Hematopoietic multipotent progenitor cell treated with erythropoietin and hydrocortisone succinate and interleukin-3 and kit ligand, for 15 days (in vitro differentiated cells): ENCODE results near the gene FZD7.

Experiments
- DNase-seq: peaks from one replicate; pipeline ENCODE4 v3.0.0-alpha.2; 2015; ENCODE audit warnings: low spot score

FZD7 gene

DNA sequence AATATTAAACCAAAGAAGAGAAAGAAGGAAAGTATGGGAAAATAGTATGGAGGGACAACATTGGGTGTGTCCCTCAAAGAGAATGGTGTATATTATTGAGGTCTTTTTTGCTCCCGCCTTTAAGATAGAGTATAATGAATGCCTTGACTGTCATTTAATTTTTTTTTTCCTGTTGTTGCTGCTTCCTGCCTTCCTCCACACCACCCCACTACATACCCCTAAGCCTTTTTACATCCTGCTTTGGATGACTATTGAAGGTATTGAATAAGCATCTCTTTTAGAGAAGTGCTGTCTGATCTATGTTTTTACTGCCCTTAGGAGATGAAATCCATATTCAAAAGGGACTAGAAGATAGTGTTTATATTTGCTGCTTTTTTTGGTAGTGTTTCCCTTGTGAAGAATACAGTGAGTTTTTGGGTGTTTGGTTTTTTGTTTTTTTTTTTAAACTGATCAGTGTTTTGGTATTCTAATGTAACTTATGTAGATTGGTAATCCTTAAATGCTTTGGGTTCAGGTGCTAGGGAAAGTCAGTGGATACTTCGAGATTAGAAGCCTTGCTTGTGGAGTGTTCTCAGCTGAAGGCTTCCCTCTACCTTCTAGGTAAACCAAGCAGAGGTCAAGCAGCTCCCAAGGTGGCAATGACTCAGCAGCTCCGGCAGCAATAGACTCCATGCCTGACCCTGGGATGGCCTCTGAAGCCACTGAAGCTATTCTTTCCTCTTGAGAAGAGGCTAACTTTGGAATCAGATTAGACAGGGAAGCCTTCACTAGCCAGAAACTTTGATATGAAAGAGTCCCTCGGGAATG, 5.0 kb downstream of the FZD7 start:
- no peak for DNase-seq

DNA sequence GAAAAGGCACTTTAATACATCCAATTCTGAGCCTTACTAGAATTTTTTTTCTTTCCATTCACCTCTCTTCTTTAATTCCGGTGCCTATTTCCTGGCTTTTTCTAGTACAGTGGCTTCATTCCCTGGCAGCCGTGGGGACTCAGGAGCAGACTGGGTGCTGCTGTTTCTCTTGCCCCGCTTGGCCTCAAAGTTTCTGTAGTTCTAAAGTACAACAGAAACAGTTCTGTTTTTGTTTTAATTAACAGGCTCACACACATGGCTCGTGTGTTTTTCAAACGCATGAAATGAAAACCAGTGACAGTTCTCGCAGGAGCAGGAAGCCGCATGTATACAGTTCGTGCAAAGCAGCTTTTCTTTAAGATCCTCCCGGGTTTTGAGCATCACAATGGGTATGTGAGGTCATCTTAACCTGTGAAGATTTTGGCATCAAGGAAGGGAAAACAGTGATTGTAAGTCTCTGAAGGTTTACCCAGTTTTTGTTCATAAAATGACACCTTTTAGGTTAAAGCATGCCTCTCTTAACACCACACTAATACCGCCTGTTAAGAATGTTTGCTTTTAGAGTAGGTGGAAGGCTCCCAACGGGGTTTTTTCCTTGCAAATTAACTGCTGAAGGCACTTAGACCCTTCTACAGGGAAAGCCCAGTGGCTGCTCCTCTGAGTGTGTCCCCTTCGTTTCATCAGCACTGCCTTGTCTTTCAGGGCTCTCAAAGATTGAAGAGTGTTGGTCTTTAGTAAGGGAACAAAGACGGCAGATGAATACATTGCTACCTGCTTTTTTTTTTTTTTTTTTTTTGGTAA, 5.8 kb downstream of the FZD7 start:
- DNase-seq, result no peak

DNA sequence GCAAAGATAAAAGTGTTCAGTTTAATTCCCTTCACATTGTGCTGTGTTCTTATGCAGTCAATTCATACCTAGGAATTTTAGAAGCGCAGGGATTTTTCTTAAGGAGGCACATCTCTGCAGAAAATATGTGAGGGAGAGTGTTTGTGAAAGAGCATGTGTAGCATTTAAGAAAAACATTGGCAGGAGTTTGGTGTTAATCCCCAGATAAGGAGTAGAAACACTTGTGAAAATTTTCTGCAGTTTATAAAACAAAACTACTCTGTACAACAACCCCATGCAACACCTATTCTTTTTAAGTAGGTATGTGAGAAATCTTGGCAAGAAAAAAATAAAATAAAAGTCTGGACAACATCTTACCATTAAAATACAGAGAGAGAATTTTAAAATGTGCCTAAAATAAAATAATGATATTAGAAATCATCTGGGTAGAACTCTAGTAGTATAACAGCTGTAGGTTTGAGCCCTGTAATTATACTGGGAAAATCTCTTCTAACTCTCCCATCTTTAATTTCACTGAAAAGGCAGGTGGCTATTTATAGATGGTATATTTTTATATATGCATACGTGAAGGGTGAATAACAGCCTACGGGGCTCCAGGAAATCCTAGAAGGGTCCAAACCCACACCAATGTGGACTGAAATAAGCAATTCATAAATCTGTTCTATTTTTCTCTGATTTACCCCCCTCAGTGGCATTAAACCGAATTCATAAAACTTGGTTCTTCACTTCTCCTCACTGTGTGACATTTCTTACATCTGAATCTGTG, 6.6 kb downstream of the FZD7 start:
- DNase-seq, result no peak

DNA sequence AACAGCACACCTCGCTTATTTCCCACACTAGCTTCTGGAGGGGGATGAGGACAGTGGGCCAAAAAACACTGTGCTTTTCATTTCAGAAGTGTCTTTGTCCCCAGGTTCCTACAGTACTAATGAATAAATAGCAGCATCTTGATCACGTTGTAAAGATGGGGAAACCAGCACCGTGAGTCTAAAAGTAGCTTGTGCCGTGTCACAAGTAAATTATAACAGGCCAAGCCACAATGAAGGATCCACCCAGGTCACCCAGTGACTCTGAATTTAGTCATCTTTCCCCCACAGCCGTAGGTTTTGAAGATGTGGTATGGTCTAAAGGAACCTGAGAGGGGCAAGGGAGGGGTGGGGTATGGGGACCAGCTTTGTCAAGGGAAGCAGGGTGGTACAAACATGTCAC, 8.8 kb downstream of the FZD7 start:
- DNase-seq, result no peak

DNA sequence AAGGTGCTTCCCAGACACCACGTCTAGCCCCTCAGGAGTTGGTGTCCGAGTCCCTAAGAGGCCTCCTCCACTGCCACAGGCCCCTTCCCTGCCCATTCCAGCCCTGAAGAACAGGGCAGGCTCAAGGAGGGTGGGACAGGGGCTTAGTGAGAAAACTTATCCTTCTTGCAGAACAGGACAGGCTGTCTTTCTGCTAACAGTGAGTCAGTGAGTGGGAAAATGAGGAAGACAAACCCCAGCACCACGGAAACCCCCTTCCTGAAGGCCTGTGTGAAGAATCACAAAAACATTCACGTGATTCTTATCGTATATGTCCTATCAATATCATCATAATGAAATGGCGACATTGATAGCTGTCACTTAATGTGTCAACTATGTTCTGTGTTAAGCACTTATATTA, 9.8 kb downstream of the FZD7 start:
- no peak for DNase-seq

DNA sequence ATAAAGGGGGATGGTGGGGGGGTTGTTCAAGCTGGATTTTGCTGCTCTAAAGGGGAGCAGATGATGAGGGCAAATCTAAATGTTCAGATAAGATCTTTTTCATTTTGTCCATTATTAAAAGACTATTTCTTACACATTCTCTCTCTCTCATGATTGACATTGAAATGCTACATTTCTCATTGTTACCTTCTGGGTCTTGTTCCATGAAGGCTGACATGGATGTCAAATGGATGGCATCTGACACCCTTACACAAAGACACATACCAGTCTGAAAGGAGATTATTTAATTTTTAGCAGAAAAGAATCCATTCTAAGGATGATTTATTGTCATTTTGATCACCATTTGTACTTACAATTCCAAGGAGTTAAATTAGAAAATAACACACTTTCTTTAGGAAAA, 11.1 kb downstream of the FZD7 start:
- no peak for DNase-seq

DNA sequence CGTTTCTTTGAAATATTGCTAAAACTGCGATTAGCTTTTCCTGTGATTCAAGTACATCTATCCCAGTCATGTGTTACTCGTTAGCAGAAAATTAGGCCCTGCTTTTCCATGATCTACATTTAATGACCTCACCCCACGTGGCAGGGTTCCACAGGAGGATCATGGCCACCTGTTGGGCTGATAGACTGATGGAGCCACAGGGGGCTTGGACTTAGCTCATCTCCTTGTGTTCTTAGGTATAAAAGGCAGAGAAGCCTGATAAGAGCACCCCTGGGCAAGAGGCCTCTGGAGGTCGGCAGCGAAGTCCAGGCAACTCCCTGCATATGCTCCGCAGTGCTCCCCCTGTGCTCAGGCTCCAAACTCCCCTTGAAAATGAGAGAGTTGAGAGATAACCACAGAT, 12.9 kb downstream of the FZD7 start:
- no peak for DNase-seq

DNA sequence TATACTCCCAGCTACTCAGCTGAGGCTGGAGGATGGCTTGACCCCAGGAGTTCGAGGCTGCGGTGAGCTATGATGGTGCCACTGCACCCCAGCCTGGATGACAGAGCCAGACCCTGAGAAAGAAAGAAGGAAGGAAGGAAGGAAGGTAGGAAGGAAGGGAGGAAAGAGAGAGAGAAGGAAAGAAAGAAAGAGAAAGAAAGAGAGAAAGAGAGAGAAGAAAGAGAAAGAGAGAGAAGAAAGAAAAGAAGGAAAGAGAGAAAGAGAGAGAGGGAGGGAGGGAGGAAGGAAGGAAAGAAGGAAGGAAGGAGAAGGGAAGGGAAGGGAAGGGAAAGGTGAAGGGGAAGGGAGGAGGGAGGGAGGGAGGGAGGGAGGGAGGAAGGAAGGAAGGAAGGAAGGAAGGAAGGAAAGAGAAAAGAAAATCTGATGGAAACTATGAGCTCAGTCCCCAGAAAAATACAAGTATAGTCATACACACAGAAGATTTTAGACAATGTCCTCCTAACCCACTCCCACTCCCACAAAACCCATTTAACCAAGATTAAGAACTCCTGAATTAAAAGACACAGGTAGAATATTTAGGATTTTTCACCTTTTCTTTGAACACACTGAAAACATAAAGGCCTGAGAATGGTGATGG, 15.6 kb downstream of the FZD7 start:
- DNase-seq, result no peak

DNA sequence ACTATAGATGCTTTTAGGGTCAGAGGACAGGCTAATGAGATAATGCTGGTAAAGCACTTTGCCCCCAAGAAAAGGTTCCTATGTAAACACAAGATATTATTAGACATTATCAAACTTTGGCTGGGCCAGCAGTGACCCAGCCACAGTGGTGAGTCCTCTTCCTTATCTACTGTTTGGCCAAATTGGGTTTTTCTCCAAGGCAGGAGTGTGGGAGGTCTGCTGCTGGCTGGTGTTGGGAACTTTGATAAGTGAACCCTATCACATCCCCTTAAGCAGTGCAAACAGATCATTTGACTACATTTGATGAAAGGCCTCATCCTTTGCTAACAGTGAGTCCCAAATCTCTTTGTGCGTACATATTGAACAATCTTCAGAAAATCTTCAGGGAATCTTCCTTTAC, 16.2 kb downstream of the FZD7 start:
- no peak for DNase-seq

DNA sequence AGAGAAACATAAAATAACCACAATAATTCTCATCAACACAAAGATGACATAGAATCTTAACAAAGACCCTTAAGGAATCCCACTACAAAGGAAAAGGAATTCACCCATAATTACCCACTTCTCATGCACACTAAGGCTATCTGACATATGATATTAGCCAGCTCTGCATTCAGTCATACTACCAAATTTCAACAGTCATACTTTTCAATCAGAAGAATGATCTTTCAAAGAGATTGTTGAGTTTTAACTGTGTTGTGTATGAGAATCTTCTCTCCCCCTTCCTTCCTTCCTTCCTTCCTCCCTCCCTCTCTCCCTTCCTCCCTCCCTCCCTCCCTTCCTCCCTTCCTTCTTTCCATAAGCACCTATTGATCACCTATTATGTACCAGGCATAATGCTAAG, 17.0 kb downstream of the FZD7 start:
- no peak for DNase-seq

DNA sequence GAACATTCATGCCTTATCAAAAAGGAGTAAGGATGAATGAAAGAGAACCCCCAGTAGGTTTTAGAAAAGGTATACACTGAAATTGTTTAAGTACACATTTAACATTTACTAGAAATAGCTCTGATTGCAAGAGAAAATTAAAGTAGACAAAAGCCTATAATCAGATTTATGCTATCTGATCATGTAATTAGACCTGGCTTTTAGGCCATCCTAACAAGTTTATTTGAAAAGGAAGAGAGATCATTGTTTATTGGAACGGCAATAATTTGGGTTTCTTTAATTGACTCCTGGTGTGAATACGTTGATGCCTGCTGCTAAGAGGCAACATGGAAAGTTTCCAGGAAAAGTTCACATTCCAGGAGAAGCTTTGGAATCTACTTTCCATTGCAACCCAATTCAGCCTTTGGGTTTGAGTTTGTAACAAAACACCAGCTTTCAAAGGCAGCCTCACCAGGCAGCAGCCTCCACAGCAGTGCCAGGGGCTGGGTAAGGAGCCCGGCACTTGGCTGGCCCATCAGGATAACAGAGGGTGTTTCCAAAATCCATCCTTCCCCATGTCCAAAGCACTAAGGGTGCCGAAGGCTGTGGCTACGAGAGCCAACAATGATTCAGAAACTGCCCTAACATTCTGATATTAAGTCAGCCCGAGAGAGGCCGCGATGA, 18.0 kb downstream of the FZD7 start:
- DNase-seq, result no peak

DNA sequence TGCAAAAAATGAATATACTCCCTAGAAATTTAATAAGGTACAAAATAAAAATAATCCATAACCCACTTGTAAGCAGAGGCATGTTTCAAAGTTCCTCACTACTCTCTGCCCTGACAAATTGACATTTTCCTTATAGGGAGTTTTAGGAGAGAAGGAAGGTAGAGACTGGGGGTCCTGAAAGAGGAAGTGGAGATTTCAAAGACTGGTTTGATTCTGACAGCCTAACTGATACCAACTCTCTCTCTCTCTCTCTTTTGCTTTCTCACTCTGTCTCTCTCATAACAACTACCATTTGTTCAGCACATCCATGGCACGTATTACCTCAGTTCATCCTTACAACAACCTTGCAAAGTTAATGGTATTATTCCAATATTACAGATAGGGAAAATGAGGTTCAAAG, 18.6 kb downstream of the FZD7 start:
- no peak for DNase-seq

DNA sequence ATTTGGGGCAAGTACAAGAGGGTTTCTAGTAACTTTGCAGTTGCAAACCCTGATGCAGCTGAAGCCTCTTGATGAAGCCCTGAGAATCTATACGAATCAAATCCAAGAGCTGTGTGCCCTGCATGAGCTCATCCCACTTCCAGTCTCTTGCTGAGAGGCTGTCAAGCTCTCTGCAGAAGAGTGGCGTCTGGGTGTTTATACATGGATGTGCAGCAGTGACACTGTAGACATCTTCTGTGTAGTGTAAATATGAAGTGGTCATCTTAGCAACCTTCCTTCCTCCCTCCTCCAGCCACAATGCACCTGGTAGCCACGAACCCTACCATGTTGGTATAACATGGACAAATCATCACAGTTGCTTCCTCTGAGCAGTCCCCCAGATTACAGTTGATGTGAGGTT, 21.0 kb downstream of the FZD7 start:
- no peak for DNase-seq

DNA sequence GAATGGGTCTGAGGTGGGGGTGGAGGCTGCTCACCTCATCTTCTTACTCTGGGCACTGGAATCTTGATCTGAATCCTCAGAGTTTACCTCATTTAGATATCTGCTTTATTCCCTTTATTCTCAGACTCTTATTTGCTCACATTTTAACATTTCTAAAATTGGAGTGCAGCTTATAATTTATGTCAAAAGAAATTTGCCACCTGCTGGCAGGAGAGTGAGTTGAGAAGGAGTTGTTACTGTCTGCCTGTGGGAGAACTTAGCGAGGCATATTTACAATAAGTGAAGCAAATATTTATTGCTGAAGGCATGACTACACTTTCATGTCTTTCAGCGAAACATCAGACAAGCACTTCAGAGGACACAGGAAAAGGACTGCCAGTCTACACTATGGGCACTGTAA, 23.0 kb downstream of the FZD7 start:
- no peak for DNase-seq

DNA sequence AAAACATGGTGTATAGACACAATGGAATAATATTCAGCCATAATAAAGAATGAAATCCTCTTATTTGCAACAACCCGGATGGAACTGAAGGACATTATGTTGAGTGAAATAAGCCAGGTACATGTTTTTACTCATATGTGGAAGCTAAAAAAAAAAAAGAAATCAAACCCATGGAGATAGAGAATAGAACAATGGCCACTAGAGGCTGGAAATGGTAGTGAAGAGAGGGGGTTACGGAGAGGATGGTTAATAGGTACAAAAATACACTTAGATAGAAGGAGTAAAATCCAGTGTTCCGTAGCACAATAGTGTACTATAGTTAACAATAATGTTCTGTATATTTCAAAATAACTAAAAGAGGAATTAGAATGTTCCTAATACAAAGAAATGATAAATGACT, 26.6 kb downstream of the FZD7 start:
- no peak for DNase-seq

DNA sequence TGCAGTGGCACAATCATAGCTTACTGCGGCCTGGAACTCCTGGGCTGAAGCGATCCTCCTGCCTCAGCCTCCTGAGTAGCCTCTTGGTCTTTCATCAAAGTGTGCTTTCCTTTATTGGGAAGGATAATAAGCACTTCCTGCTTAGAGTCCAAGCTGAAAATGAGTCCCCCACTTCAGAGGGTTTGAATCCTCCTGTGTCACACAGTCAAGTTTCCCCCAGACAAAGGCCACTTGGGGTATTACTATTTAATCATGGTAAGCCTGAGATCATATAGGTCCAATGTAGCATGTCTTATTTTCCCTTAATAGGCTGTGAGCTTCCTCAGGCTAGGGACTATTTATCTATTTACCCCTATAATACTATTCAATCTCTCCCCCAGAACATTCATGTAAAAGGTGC, 28.0 kb downstream of the FZD7 start:
- no peak for DNase-seq

DNA sequence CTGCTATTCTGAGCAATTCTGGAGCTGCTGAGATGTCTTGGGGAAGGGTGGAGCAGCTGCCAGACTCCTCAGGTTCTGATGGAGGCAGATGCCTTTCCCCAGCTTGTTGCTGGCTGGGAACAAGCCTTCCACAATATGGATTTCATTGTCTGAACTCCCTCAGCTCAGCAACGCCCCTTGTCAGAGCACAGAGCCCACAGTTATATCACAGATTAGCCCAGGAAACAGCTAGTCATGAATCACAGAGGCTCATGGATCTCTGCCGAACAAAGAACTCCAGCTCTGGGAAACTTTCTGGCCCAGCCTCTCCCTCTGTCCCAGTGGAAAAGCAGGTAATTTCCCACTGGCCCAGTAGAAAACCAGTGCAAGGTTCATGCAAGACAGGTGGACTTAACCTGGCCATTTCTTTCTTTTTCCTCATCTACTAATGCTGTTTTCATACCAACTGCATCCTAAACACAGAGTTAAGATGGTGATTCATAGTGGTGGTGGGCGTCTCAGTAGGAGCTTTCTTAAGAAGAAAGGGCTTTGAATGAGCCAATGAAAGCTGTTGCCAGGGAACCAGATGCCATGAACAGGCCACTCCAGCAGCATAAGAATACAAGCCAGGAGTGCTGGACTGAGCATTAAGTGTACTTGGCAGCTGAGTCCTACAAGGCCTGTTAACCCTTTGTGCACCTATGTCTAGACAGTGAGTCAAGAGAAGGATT, 30.7 kb downstream of the FZD7 start:
- DNase-seq, result no peak

DNA sequence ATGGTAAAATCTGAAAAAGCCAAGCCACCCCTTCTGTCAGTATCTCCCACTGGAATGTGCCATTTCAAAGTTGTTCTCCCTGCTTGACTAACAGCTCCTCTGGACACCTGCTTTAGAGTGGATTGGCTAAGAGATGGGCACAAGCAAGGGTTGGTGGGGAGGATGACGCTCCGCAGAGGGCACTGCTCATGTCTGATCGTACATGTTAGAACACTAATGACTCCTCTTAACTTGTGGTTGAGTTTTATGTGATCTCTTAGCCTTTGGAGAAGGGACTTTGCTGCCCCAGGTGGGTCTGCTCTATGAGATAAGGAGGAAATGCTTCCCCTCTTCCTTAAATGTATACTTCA, 31.2 kb downstream of the FZD7 start:
- no peak for DNase-seq

DNA sequence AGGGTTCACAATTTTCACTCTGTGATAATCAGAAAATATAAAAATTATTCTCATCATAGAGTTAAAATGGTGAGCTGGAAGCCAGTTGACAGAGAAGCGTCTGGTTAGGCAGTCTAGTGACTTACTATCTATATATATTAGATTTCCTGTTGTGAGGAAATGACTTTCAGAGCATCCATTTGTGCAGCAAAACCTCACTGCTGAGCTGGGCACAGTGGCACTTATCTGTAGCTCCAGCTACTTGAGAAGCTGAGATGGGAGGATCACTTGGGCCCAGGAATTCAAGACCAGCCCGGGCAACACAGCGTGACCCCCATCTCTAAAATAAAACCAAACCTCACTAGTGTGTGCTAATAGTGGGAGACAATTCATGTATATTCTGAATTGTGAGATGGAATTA, 32.2 kb downstream of the FZD7 start:
- DNase-seq, result no peak

DNA sequence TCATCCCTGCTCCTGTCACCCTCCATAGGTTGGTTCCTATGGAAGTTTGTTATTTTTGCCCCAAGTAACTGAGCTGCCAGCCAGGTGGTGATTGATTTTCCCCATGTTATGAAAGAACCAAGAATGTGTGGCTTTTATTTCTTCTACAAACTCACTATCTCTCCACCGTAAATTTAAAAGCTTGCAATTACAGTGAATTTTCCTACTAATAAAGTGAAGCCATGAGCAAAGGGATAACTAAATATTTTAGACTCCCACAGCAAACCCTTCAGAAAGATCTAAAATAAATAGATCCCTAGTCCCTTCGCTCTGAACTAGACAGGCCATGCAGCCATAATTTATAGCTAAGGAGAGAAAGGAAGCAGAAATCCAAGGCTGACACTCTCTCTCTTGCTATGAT, 33.2 kb downstream of the FZD7 start:
- DNase-seq, result no peak

DNA sequence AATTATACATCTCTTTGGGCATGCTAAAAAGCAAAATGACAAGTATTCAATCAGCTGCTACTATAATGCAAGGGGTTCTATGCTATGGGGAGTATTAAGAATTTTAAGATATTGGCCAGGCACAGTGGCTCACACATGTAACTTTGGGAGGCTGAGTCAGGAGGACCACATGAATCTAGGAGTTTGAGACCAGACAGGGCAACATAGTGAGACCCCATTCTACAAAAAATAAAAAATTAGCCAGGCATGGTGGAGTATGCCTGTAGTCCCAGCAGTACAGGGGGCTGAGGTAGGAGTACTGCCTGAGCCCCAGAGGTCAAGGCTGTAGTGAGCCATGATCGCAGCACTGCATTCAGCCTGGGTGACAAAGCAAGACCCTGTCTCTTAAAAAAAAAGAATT, 33.9 kb downstream of the FZD7 start:
- DNase-seq, result no peak
